Measurements from ENCODE around the gene HIBADH.

DNA sequence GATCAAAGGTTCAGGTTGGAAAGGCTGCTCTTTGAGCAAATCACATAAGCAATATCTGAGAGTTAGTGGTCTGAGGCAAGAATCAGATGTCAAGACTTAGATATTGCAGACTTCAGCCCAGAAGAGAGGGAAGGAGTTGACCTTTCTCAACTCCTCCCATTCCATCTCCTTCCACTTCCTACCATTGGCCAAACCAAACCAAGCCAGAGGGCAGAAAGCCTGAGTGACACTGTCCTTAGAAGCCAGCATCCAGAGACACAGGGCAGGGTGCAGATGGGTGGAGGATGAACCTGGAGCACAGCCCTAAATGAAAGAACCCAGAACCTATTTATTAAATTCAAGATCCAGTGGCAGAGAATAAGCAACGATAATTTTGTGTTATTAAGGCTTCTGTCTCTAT is 180.5 kb downstream of the HIBADH start:
- TF ChIP-seq, protein P1, sequence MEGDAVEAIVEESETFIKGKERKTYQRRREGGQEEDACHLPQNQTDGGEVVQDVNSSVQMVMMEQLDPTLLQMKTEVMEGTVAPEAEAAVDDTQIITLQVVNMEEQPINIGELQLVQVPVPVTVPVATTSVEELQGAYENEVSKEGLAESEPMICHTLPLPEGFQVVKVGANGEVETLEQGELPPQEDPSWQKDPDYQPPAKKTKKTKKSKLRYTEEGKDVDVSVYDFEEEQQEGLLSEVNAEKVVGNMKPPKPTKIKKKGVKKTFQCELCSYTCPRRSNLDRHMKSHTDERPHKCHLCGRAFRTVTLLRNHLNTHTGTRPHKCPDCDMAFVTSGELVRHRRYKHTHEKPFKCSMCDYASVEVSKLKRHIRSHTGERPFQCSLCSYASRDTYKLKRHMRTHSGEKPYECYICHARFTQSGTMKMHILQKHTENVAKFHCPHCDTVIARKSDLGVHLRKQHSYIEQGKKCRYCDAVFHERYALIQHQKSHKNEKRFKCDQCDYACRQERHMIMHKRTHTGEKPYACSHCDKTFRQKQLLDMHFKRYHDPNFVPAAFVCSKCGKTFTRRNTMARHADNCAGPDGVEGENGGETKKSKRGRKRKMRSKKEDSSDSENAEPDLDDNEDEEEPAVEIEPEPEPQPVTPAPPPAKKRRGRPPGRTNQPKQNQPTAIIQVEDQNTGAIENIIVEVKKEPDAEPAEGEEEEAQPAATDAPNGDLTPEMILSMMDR (IDR thresholded peaks at IDR 0.05): no peak
- TF ChIP-seq, protein P2, sequence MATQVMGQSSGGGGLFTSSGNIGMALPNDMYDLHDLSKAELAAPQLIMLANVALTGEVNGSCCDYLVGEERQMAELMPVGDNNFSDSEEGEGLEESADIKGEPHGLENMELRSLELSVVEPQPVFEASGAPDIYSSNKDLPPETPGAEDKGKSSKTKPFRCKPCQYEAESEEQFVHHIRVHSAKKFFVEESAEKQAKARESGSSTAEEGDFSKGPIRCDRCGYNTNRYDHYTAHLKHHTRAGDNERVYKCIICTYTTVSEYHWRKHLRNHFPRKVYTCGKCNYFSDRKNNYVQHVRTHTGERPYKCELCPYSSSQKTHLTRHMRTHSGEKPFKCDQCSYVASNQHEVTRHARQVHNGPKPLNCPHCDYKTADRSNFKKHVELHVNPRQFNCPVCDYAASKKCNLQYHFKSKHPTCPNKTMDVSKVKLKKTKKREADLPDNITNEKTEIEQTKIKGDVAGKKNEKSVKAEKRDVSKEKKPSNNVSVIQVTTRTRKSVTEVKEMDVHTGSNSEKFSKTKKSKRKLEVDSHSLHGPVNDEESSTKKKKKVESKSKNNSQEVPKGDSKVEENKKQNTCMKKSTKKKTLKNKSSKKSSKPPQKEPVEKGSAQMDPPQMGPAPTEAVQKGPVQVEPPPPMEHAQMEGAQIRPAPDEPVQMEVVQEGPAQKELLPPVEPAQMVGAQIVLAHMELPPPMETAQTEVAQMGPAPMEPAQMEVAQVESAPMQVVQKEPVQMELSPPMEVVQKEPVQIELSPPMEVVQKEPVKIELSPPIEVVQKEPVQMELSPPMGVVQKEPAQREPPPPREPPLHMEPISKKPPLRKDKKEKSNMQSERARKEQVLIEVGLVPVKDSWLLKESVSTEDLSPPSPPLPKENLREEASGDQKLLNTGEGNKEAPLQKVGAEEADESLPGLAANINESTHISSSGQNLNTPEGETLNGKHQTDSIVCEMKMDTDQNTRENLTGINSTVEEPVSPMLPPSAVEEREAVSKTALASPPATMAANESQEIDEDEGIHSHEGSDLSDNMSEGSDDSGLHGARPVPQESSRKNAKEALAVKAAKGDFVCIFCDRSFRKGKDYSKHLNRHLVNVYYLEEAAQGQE (IDR thresholded peaks at IDR 0.05; ENCODE audit: insufficient read depth in 1 of 2, low read depth in 2 of 2, low read length in 1 of 2): no peak
- TF ChIP-seq SIN3A (IDR thresholded peaks at IDR 0.05; ENCODE audit: borderline replicate concordance, insufficient read depth, low read depth, low read length) (no peak), POLR2AphosphoS5 (IDR thresholded peaks at IDR 0.05; ENCODE audit: low read depth, low read length) (no peak)

Measured in Panc1 (cell line).